BE2C (cell line): ENCODE data around the gene SAMD4B.

Experiments
- DNase-seq: peaks from one replicate; pipeline ENCODE4 v3.0.0-alpha.2; 2020
- H3K27me3 ChIP-seq: fragments of 250-450 bp; sonication (Bioruptor Pico); 2 replicates; pipeline ENCODE4 v1.5.1; 2020; ENCODE audit warnings: mild to moderate bottlenecking
- H3K36me3 ChIP-seq: fragments of 250-450 bp; sonication (Bioruptor Pico); 2 replicates; pipeline ENCODE4 v1.5.1; 2020; ENCODE audit warnings: mild to moderate bottlenecking
- H3K4me1 ChIP-seq: fragments of 250-450 bp; sonication (Bioruptor Pico); 2 replicates; pipeline ENCODE4 v1.5.1; 2020
- H3K4me3 ChIP-seq: 2 replicates; pipeline ENCODE4 v1.5.1; 2011; ENCODE audit warnings: low read depth, low read length
- H3K9me3 ChIP-seq: fragments of 250-450 bp; sonication (Bioruptor Pico); 2 replicates; pipeline ENCODE4 v1.5.1; 2020
- CTCF ChIP-seq: IDR thresholded peaks from 2 replicates; pipeline ENCODE4 v1.5.1; 2012; ENCODE audit warnings: mild to moderate bottlenecking, low read depth, low read length

The SAMD4B gene

DNA sequence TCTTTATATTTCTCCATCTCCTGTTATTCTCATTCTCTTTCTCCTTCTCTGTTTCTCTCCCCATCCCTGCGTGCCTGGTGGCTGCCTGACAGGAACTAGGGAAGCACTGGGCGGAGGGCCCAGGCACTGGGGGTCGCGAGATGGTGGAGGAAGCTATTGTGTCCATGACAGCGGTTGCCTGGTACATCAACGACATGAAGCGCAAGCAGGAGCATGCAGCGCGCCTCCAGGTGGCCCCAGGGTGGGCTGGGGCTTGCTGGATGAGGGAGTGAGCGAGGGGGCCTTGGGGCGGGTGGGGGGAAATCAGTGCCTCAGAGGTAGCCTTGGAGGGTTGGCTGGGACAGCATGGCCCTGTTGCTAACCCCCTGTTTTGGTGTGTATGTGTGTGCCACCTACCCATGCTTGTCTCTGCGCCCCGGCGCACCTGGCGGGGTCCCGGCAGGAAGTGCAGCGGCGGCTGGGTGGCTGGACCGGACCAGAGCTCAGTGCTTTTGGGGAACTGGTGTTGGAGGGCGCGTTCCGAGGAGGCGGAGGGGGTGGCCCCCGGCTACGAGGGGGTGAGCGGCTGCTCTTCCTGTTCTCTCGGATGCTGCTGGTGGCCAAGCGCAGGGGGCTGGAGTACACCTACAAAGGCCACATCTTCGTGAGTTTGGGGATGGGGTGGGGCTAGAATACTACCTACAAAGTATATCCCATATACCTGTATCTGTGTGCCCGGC is 75.4 kb downstream of the SAMD4B start:
- Histone ChIP-seq H3K4me3 (no peak overlapping the region), H3K4me1 (peaks cover 3% of the 10 kb centered on the region; the same call in 1 of the 2 replicates), H3K9me3 (no peaks in the 10 kb centered on the region), H3K36me3 (peaks cover 15% of the 10 kb centered on the region), H3K27me3 (no peaks in the 10 kb centered on the region)
- TF ChIP-seq CTCF, result no peak
- DNase-seq, result no peak

GRCh38 chr19:39419003-39419402 is 76.8 kb downstream of the SAMD4B start:
- no peak for TF ChIP-seq CTCF
- Histone ChIP-seq H3K36me3 (peaks cover 23% of the 10 kb centered on the region), H3K4me3 (no peak overlapping the region), H3K27me3 (no peaks in the 10 kb centered on the region), H3K9me3 (no peaks in the 10 kb centered on the region), H3K4me1 (peaks cover under 1% of the 10 kb centered on the region; the same call in 1 of the 2 replicates)
- no peak for DNase-seq

DNA sequence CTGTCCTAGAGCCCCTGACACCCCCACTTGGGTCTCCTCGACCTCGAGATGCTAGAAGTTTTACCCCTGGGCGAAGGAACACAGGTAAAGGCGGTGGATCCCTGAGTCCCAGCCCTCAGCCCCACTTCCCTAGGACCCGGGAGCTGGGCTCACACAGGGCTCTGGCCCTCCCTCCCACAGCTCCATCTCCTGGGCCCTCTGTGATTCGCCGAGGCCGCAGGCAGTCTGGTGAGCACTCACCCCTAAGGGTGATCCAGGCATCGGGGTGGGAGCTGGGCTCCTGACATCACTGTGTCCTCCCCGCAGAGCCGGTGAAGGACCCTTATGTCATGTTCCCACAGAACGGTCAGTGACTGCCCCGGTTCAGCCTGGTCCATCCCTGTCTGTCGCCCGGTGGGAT is 78.5 kb downstream of the SAMD4B start:
- no peaks in the 10 kb centered on the region for H3K4me1 ChIP-seq
- H3K36me3 ChIP-seq, result peaks cover 29% of the 10 kb centered on the region
- H3K4me3 ChIP-seq, result no peak overlapping the region
- no peaks in the 10 kb centered on the region for H3K27me3 ChIP-seq
- no peak for DNase-seq
- H3K9me3 ChIP-seq, result no peaks in the 10 kb centered on the region
- TF ChIP-seq CTCF, result no peak

- no peak for TF ChIP-seq CTCF
- no peaks in the 10 kb centered on the region for H3K27me3 ChIP-seq
- DNase-seq, result no peak
- H3K4me3 ChIP-seq, result no peak overlapping the region
- H3K36me3 ChIP-seq, result peaks cover 29% of the 10 kb centered on the region
- no peaks in the 10 kb centered on the region for H3K4me1 ChIP-seq
- no peaks in the 10 kb centered on the region for H3K9me3 ChIP-seq
Measured at GRCh38 chr19:39422020-39422419, 79.8 kb downstream of the SAMD4B start.

DNA sequence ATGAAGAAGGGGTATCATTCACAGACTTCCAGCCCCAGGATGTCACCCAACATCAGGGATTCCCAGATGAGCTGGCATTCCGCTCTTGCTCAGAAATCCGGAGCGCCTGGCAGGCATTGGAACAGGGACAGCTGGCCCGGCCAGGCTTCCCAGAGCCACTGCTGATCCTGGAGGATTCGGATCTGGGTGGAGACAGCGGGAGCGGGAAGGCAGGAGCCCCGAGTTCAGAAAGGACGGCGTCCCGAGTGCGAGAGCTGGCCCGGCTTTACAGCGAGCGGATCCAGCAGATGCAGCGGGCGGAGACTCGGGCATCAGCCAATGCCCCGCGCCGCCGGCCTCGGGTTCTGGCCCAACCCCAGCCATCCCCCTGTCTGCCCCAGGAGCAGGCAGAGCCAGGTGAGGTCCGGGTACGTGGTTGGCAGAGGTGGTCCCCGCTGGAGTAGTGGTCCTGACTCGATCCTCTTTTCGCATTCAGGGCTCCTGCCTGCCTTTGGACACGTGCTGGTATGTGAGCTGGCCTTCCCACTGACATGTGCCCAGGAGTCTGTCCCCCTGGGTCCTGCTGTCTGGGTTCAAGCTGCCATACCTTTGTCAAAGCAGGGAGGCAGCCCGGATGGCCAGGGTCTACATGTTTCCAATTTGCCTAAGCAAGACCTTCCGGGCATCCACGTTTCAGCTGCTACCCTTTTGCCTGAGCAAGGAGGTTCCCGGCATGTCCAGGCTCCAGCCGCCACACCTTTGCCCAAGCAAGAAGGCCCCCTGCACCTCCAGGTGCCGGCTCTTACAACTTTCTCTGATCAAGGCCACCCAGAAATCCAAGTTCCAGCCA is 81.3 kb downstream of the SAMD4B start:
- Histone ChIP-seq H3K9me3 (no peaks in the 10 kb centered on the region), H3K27me3 (no peaks in the 10 kb centered on the region), H3K4me1 (no peaks in the 10 kb centered on the region), H3K36me3 (peaks cover 28% of the 10 kb centered on the region), H3K4me3 (no peak overlapping the region)
- DNase-seq, result no peak
- no peak for TF ChIP-seq CTCF

GRCh38 chr19:39424934-39425333 is 82.7 kb downstream of the SAMD4B start:
- Histone ChIP-seq H3K36me3 (peaks cover 19% of the 10 kb centered on the region), H3K9me3 (no peaks in the 10 kb centered on the region), H3K27me3 (no peaks in the 10 kb centered on the region), H3K4me1 (no peaks in the 10 kb centered on the region), H3K4me3 (no peak overlapping the region)
- TF ChIP-seq CTCF, result no peak
- DNase-seq, result no peak
